K562 treated with DMSO at 1 percent for 48 hours (cell line): ENCODE measurements around the gene ELAVL2. TPM values are rescaled to one million over a fixed set of nuclear protein-coding genes. Genes with fewer than 3 reads are reported as not detected.

Experiments used
- total RNA-seq: library from RNA; unstranded; fragments of 300-600 nt; gene quantifications from 2 replicates; pipeline ENCODE4 v1.2.3, GENCODE V29; 2022; ENCODE audit warnings: low replicate concordance; ENCODE audit errors: extremely low read depth

The ELAVL2 gene
- not detected in 2 replicates for total RNA-seq

DNA sequence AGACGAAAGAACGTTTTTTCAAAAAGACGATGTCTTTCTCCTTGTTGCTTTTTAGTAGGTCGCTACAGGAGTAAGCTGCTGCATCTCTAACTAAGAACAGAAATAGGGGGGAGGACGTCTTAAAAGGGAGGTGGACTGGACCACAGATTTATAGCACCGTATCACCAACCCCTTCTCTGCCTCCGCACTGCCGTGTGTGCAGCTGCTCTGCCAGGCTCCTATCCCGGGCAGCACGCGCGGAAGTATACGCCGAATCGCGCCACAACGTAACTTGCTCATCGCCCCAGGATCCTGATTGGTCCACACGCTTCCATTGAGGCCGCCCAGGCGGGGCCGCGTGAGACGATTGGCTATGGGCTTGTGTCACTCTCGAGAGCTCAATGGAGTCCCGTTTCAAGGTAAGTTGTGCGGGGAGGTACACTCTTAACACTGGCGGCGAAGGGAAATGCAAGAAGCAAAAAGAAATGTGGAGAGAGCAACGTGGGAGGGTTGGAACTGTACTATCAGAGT is at the start of gene ELAVL2:
Gene ELAVL2, minus strand, starts transcription at position 121 of the 510 bp plus-strand sequence. CDS start 64,006 bp downstream, outside the sequence.

